WTC11 (cell line): ENCODE results near the gene ANKMY2. TPM values are rescaled to one million over a fixed set of nuclear protein-coding genes. Genes with fewer than 3 reads are reported as not detected.
A peak's percentile ranks its signal among the peaks of the same experiment; 100 is the strongest.

Experiments used
- ATAC-seq: fragments of 200-7000 bp; cut with Tn5 transposase; 2 replicates; pipeline ENCODE4 v1.10.0; 2021; ENCODE audit warnings: mild to moderate bottlenecking, moderate library complexity
- CTCF ChIA-PET: fragments of 300-600 bp; sonication (Branson Sonifier 250); formaldehyde crosslinking; loops from one replicate; lab custom pipeline; 2021; ENCODE audit warnings: antibody characterized with exemption; lab: Charles Lee
- POLR2A ChIA-PET: fragments of 350-600 bp; sonication (Branson Sonifier 250); formaldehyde crosslinking; loops from one replicate; lab custom pipeline; 2021; ENCODE audit warnings: antibody characterized with exemption; lab: Charles Lee
- DNase-seq: peaks from one replicate; pipeline ENCODE4 v3.0.0; 2021; ENCODE audit warnings: low spot score
- H3K27ac Mint-ChIP-seq: 2 replicates; pipeline ENCODE4 v1.8.0; 2021; ENCODE audit warnings: mixed read lengths
- H3K27me3 Mint-ChIP-seq: 2 replicates; pipeline ENCODE4 v1.8.0; 2021; ENCODE audit warnings: low read depth, mild to moderate bottlenecking, moderate library complexity, mixed read lengths
- H3K36me3 Mint-ChIP-seq: 2 replicates; pipeline ENCODE4 v1.8.0; 2021; ENCODE audit warnings: mixed read lengths
- H3K4me1 Mint-ChIP-seq: 2 replicates; pipeline ENCODE4 v1.8.0; 2022; ENCODE audit warnings: mixed read lengths
- H3K4me3 Mint-ChIP-seq: 2 replicates; pipeline ENCODE4 v1.8.0; 2021; ENCODE audit warnings: mild to moderate bottlenecking, moderate library complexity, mixed read lengths
- H3K9me3 Mint-ChIP-seq: 2 replicates; pipeline ENCODE4 v1.8.0; 2021; ENCODE audit warnings: mixed read lengths
- ATF3 ChIP-seq: sonication (generic); formaldehyde crosslinking; conservative IDR thresholded peaks from 2 replicates; pipeline ENCODE4 v1.8.1; 2022; ENCODE audit warnings: mild to moderate bottlenecking, missing genetic modification reagents
- E2F4 ChIP-seq: sonication (generic); formaldehyde crosslinking; IDR thresholded peaks from 2 replicates; pipeline ENCODE4 v1.8.1; 2022; ENCODE audit warnings: low read depth, mild to moderate bottlenecking, moderate library complexity, missing genetic modification reagents, borderline replicate concordance
- ELF4 ChIP-seq: sonication (generic); formaldehyde crosslinking; IDR thresholded peaks from 2 replicates; pipeline ENCODE4 v1.8.1; 2022; ENCODE audit warnings: low read depth, mild to moderate bottlenecking, moderate library complexity, missing genetic modification reagents
- HMGA2 ChIP-seq: fragments of 250-450 bp; sonication (Bioruptor Pico); IDR thresholded peaks from 2 replicates; pipeline ENCODE4 v1.4.0; 2021; ENCODE audit warnings: mild to moderate bottlenecking, moderate library complexity
- IRF2 ChIP-seq: sonication (generic); formaldehyde crosslinking; IDR thresholded peaks from 2 replicates; pipeline ENCODE4 v1.8.0; 2022; ENCODE audit warnings: low read depth, missing genetic modification reagents, borderline replicate concordance
- NFATC4 ChIP-seq: fragments of 250-450 bp; sonication (Bioruptor Pico); IDR thresholded peaks from 2 replicates; pipeline ENCODE4 v1.9.0; 2021; ENCODE audit warnings: mild to moderate bottlenecking
- NR2C2 ChIP-seq: sonication (generic); formaldehyde crosslinking; IDR thresholded peaks from 2 replicates; pipeline ENCODE4 v1.8.0; 2022; ENCODE audit warnings: mild to moderate bottlenecking, missing genetic modification reagents
- NR3C1 ChIP-seq: sonication (generic); formaldehyde crosslinking; conservative IDR thresholded peaks from 2 replicates; pipeline ENCODE4 v1.8.1; 2023; ENCODE audit warnings: low read depth, mild to moderate bottlenecking, missing genetic modification reagents
- RORB ChIP-seq: fragments of 250-450 bp; sonication (Bioruptor Pico); IDR thresholded peaks from 2 replicates; pipeline ENCODE4 v1.9.0; 2021; ENCODE audit warnings: mild to moderate bottlenecking
- SOX15 ChIP-seq: fragments of 250-450 bp; sonication (Bioruptor Pico); IDR thresholded peaks from 2 replicates; pipeline ENCODE4 v1.9.0; 2021; ENCODE audit warnings: mild to moderate bottlenecking
- ZNF317 ChIP-seq: sonication (generic); formaldehyde crosslinking; IDR thresholded peaks from 2 replicates; pipeline ENCODE4 v1.8.1; 2023; ENCODE audit warnings: low read depth, mild to moderate bottlenecking, moderate library complexity, missing genetic modification reagents, borderline replicate concordance
- ZNF396 ChIP-seq: fragments of 250-450 bp; sonication (Bioruptor Pico); IDR thresholded peaks from 2 replicates; pipeline ENCODE4 v1.8.0; 2021; ENCODE audit warnings: mild to moderate bottlenecking, moderate library complexity, borderline replicate concordance
- ZNF512 ChIP-seq: sonication (generic); formaldehyde crosslinking; IDR thresholded peaks from 2 replicates; pipeline ENCODE4 v1.8.1; 2022; ENCODE audit warnings: missing genetic modification reagents, borderline replicate concordance
- total RNA-seq: library from RNA; stranded (reverse); gene quantifications from 3 replicates; pipeline ENCODE4 v1.2.3, GENCODE V29; 2021
- TF ChIP-seq, protein P1 (sequence below): fragments of 250-450 bp; sonication (Bioruptor Pico); IDR thresholded peaks from 2 replicates; pipeline ENCODE4 v1.9.0; 2021; ENCODE audit warnings: mild to moderate bottlenecking, borderline replicate concordance
- TF ChIP-seq, protein P2 (sequence below): sonication (generic); formaldehyde crosslinking; IDR thresholded peaks from 2 replicates; pipeline ENCODE4 v1.8.1; 2023; ENCODE audit warnings: mild to moderate bottlenecking, missing genetic modification reagents, moderate library complexity
- TF ChIP-seq, protein P3 (sequence below): fragments of 200-600 bp; IDR thresholded peaks from 2 replicates; pipeline ENCODE4 v1.8.0; 2022; ENCODE audit warnings: antibody characterized with exemption
- TF ChIP-seq, protein P4 (sequence below): sonication (generic); formaldehyde crosslinking; IDR thresholded peaks from 2 replicates; pipeline ENCODE4 v1.8.0; 2022; ENCODE audit warnings: mild to moderate bottlenecking, missing genetic modification reagents

ANKMY2 gene
- total RNA-seq, 1 experiment from 2014 or later, result 13.6 TPM

- Mint-ChIP-seq H3K27me3 (no peaks in the 10 kb centered on the region), H3K27ac (peak overlapping the region; percentile 83), H3K36me3 (no peaks in the 10 kb centered on the region)
- POLR2A ChIA-PET, result no interaction called here
- peak; percentile 39 for DNase-seq
- TF ChIP-seq E2F4 (CRISPR knock-in tag) (no peak), ATF3 (no peak), ZNF512 (CRISPR knock-in tag) (no peak), SOX15 (CRISPR knock-in tag) (no peak), NFATC4 (CRISPR knock-in tag) (no peak), NR2C2 (CRISPR knock-in tag) (no peak), ZNF396 (CRISPR knock-in tag) (no peak), NR3C1 (CRISPR knock-in tag) (no peak), ZNF317 (no peak), IRF2 (CRISPR knock-in tag) (no peak)
- TF ChIP-seq, protein P1, sequence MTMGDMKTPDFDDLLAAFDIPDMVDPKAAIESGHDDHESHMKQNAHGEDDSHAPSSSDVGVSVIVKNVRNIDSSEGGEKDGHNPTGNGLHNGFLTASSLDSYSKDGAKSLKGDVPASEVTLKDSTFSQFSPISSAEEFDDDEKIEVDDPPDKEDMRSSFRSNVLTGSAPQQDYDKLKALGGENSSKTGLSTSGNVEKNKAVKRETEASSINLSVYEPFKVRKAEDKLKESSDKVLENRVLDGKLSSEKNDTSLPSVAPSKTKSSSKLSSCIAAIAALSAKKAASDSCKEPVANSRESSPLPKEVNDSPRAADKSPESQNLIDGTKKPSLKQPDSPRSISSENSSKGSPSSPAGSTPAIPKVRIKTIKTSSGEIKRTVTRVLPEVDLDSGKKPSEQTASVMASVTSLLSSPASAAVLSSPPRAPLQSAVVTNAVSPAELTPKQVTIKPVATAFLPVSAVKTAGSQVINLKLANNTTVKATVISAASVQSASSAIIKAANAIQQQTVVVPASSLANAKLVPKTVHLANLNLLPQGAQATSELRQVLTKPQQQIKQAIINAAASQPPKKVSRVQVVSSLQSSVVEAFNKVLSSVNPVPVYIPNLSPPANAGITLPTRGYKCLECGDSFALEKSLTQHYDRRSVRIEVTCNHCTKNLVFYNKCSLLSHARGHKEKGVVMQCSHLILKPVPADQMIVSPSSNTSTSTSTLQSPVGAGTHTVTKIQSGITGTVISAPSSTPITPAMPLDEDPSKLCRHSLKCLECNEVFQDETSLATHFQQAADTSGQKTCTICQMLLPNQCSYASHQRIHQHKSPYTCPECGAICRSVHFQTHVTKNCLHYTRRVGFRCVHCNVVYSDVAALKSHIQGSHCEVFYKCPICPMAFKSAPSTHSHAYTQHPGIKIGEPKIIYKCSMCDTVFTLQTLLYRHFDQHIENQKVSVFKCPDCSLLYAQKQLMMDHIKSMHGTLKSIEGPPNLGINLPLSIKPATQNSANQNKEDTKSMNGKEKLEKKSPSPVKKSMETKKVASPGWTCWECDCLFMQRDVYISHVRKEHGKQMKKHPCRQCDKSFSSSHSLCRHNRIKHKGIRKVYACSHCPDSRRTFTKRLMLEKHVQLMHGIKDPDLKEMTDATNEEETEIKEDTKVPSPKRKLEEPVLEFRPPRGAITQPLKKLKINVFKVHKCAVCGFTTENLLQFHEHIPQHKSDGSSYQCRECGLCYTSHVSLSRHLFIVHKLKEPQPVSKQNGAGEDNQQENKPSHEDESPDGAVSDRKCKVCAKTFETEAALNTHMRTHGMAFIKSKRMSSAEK (CRISPR knock-in tag), result no peak
- TF ChIP-seq, protein P2, sequence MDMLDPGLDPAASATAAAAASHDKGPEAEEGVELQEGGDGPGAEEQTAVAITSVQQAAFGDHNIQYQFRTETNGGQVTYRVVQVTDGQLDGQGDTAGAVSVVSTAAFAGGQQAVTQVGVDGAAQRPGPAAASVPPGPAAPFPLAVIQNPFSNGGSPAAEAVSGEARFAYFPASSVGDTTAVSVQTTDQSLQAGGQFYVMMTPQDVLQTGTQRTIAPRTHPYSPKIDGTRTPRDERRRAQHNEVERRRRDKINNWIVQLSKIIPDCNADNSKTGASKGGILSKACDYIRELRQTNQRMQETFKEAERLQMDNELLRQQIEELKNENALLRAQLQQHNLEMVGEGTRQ (CRISPR knock-in tag), result no peak
- TF ChIP-seq, protein P3, sequence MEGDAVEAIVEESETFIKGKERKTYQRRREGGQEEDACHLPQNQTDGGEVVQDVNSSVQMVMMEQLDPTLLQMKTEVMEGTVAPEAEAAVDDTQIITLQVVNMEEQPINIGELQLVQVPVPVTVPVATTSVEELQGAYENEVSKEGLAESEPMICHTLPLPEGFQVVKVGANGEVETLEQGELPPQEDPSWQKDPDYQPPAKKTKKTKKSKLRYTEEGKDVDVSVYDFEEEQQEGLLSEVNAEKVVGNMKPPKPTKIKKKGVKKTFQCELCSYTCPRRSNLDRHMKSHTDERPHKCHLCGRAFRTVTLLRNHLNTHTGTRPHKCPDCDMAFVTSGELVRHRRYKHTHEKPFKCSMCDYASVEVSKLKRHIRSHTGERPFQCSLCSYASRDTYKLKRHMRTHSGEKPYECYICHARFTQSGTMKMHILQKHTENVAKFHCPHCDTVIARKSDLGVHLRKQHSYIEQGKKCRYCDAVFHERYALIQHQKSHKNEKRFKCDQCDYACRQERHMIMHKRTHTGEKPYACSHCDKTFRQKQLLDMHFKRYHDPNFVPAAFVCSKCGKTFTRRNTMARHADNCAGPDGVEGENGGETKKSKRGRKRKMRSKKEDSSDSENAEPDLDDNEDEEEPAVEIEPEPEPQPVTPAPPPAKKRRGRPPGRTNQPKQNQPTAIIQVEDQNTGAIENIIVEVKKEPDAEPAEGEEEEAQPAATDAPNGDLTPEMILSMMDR, result no peak
- TF ChIP-seq, all 79 proteins: peak for 0
- CTCF ChIA-PET, result no interaction called here
- ATAC-seq, result peak; percentile 97
- H3K4me1 Mint-ChIP-seq, result peaks cover 50% of the 10 kb centered on the region
- no peaks in the 10 kb centered on the region for H3K9me3 Mint-ChIP-seq
- H3K4me3 Mint-ChIP-seq, result peak overlapping the region; percentile 51
Observed at GRCh38 chr7:16657656-16658279, 12.2 kb upstream of the ANKMY2 start.

GRCh38 chr7:16656141-16656540 lies 10.6 kb upstream of the ANKMY2 start:
- Mint-ChIP-seq H3K9me3 (no peaks in the 10 kb centered on the region), H3K4me1 (peaks cover 51% of the 10 kb centered on the region), H3K27ac (no peak overlapping the region)
- TF ChIP-seq ELF4 (CRISPR knock-in tag) (no peak), SOX15 (CRISPR knock-in tag) (no peak), RORB (no peak), HMGA2 (CRISPR knock-in tag) (no peak), NR3C1 (CRISPR knock-in tag) (no peak)
- TF ChIP-seq, protein P4, sequence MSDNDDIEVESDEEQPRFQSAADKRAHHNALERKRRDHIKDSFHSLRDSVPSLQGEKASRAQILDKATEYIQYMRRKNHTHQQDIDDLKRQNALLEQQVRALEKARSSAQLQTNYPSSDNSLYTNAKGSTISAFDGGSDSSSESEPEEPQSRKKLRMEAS (CRISPR knock-in tag), result no peak
- TF ChIP-seq, all 79 proteins: peak for 0
- DNase-seq, result no peak
- no peak for ATAC-seq
- ChIA-PET CTCF (no interaction called here), POLR2A (no interaction called here)
- Mint-ChIP-seq H3K36me3 (no peaks in the 10 kb centered on the region), H3K4me3 (no peak overlapping the region), H3K27me3 (no peaks in the 10 kb centered on the region)
